Mucosa of gallbladder (tissue), 1 donor: Measurements from ENCODE around the gene OXSR1. TPM values are rescaled to one million over a fixed set of nuclear protein-coding genes. Genes with fewer than 3 reads are reported as not detected.
"Not testable (repeated sequence)": the region's sequence is repeated elsewhere in the genome, so short reads cannot be mapped to it uniquely, and the experiment has no call there.

Experiments
- DNase-seq: peaks from one replicate; pipeline ENCODE4 v3.0.0-alpha.2; 2020; ENCODE audit warnings: low spot score
- total RNA-seq: library from RNA; stranded (reverse); gene quantifications from one replicate; pipeline ENCODE4 v1.2.1, GENCODE V29; 2021
- donor health status: DM: no; HTN: no; CAD: no.

The OXSR1 gene
- total RNA-seq, 1 donor from 2014 or later: 36.7 TPM

DNA sequence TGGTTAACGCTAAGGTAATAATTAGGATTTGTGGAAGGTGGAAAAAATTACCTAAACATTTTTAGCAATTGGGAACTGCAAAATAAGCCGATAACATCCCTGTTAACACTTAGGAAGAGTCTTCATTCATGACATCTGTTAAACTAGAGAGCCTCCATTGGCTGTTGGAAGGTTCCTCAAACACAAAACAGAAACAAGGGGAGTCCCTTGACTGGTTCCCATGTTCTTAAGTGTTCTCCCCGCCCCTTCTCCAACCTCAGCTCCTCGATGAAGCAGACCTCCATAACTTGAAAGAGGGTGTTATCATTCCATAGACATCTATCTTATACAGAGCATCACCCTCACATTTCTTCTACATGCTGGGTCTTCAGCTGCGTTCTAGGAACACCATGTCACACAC, 102.8 kb downstream of the OXSR1 start:
- no peak for DNase-seq

DNA sequence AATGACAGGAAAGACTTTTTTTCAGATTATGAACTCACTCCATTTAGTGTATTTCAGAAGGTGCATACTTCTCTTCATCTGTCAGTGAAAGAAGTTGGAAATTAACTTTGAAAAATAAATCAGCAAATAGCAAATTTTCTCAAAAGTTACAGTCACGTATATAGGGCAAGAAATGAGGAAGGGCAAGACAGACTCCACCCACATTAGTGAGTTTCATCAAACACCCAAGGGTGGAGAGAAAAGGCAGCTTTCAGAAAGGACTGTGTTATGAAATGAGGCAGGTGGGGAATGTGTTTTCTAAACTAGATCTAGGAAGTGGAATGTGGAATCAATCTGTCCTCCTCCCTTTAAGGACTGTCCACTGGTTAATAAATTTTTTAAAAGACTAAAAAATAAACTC, 103.2 kb downstream of the OXSR1 start:
- DNase-seq: no peak

DNA sequence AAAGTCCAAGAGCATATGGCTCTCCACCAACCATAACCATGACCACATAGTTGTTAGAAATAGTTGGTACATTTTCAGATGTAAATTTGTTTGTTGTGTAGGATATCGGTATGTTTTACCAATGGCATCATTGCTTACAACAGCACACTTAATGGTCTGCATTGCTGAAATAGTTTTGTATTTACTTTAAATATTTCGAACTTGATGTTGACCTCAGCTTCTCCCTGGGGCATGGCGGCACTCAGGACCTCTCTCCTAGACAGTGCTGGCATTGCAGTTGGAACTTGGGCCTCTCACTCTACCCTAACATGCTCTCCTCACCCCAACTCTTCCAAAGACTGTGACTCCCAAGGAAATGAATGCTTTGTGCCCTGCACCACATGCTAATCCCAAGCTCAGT, 105.3 kb downstream of the OXSR1 start:
- no peak for DNase-seq

DNA sequence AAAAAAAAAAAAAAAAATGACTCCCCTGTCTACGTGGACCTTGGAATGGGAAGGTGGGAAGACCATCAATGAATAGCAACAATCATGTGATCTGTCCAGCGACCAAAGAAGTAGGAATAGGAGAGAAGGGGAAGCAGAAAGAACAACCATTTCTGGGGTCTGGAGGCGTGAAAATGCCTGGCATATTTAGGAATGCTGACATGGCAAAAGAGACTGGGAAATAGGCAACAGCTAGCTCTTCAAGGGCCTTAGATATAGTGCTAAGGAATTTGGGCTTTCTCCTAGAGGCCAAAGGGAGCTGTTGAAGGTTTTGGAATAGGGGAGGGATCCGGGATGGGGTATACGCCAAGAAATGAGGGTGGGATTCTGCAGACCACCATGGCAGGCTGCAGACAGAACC, 106.2 kb downstream of the OXSR1 start:
- DNase-seq: no peak

DNA sequence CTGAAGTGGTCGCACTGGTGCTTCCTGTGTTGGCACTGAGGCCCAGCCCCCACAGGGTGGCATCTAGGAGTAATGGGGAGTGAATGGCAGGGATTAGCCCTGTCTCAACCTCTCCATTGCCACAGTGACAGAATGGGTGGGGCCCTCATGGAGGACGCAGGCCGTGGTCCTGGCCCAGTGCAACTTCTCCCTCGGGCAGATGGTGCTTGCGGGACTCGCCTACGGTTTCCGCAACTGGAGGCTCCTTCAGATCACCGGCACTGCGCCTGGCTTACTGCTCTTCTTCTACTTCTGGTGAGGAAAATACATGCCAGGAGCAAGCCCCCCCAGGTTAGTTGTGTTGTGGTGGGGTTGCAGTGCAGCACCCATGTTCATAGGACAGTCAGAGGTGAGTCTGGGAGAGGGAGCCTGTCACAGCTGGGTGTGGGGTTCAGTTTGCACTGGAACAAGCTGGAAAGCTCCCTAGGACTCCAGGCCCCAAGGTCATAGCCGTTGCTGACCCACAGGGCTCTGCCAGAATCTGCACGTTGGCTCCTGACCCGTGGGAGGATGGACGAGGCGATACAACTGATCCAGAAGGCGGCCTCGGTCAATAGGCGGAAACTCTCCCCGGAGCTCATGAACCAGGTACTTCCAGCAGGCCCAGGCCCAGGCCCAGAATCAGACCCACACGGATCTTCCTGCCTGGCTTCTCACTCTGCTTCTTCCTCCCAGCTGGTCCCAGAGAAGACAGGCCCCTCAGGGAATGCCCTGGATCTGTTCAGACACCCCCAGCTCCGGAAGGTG, 109.7 kb downstream of the OXSR1 start:
- no peak for DNase-seq

DNA sequence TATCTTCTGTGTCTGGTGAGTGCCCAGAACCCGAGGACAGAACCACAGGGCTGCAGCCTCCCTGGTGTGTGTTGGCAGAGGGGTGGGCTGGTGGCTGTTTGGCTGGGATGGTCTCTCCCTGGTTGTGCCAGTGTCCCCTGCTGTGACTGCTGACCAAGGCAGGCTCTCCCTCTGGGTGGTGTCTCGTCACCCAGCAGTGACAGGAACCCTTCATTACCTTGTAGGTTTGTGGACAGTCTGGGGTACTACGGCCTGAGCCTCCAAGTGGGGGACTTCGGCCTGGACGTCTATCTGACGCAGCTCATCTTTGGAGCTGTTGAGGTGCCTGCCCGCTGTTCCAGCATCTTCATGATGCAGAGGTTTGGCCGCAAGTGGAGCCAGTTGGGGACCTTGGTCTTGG, 110.3 kb downstream of the OXSR1 start:
- DNase-seq: no peak

DNA sequence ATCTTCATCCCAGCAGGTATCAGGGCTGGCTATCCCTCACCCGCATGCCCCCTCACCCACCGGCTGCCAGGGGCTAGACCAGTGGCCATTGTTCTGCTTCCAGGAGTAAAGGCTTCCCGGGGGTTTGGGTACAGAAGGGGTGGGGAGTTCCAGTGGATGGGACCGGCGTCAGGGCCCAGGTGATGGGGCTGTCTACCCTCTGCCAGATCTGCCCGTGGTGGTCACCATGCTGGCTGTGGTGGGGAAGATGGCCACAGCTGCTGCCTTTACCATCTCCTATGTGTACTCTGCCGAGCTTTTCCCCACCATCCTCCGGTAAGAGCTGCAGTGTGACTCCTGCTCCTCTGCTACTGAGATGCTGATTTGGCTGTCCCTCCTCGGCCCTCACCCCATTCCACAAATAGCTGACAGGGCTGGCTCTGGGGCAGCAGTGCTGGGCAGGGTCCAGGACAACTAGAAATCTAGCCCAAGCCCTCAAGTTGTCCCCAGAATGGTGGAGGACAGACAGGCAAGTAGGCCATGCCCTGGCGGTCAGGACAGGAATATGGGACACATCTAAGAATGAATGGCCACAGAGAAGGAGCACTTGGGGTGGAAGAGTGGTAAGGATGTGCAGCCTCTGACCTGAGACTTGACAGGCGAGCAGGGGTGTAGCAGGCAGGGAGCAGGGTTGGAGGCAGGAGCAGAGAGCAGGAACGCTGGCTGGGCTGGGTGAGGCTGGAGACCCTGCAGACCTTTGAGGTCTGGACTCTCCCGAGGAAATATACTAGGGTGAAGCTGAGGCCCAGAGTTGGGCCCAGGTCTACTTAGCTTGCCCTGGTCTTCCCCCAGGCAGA, 111.0 kb downstream of the OXSR1 start:
- no peak for DNase-seq

DNA sequence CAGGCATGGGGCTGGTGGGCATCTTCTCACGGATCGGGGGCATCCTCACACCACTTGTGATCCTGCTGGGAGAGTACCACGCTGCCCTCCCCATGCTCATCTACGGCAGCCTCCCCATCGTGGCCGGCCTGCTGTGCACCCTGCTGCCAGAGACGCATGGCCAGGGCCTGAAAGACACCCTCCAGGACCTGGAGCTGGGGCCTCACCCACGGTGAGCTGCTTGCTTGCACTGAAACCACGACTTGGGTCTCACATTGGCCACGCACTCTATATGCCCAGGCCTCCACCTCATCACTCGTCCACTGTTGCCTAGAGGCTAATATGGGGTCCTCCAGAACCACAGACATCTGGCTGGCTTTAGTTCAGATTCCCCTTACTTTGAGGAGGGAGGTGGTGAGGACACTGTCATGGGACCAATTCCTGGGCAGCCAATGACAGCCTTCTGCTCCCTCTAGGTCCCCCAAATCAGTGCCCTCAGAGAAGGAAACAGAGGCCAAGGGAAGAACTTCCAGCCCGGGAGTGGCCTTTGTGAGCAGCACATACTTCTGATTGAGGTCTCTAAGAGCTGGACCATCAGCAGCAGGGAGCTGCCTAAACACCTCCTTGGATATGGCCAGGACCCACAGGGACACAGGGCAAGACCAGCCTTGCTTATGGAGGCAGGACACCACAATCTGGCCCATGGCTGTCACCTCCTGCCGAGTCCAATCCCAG, 111.7 kb downstream of the OXSR1 start:
- DNase-seq: no peak

DNA sequence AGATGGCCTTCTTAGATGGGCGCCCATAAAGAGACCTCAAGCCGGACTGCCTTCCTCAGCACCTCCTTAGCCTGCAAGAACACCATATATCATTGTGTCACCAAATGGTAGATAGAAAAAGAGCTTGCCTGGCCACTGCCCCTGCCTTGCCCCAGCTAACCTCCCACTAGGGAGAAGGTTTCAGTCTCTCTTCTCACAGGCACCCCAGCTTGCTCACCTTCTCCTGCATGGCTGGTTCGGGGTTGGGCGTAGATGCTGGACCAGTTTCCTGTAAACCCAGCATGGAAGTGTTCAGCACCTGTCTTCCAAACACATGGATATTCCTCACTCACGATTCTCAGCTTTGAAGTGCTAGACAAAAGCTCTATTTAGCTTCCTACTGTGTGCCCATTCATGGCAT, 113.5 kb downstream of the OXSR1 start:
- no peak for DNase-seq

DNA sequence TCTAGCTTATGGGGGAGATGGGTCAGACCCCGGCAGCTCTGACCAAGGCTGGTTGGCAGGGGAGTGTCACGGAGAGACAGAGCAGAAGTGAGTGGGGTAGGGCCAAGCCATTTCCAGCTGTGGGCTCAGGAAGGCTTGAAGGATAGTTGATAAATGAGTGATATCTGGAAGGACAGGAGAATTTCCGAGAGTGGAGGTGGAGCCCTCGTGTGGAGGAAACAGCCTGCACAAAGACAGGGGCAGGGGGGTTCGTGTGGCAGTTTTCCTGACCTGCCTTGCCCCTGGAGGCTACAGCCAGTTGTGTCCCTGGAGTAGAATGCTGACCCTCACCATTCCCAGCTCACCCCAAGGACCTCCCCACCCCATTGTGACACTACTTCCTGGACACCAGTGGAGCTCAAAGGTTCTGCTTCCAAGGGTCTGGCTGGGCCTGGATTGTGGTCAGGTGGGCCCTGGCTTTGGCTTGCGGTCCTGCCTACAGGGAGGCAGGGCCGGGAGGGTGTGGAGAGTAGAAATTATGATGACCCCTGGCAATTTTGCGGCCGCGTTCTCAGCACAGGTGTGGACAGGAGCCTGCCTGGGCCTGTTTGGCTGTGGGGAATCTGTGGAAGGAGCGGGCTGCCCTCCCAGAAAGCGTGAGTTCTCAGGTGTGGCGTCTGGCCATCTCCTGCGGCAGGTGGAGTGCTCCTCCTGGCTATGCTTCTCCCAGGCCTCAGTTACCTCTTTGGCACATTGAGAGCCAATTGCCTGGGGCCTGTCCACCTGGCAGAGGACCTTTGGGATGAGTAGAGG, 116.8 kb downstream of the OXSR1 start, which contains the start of gene SLC22A14:
SLC22A14 (plus strand) TSS at position 400 of the 792 bp plus-strand sequence. CDS start 23,733 bp downstream, outside the sequence.
- DNase-seq: no peak

DNA sequence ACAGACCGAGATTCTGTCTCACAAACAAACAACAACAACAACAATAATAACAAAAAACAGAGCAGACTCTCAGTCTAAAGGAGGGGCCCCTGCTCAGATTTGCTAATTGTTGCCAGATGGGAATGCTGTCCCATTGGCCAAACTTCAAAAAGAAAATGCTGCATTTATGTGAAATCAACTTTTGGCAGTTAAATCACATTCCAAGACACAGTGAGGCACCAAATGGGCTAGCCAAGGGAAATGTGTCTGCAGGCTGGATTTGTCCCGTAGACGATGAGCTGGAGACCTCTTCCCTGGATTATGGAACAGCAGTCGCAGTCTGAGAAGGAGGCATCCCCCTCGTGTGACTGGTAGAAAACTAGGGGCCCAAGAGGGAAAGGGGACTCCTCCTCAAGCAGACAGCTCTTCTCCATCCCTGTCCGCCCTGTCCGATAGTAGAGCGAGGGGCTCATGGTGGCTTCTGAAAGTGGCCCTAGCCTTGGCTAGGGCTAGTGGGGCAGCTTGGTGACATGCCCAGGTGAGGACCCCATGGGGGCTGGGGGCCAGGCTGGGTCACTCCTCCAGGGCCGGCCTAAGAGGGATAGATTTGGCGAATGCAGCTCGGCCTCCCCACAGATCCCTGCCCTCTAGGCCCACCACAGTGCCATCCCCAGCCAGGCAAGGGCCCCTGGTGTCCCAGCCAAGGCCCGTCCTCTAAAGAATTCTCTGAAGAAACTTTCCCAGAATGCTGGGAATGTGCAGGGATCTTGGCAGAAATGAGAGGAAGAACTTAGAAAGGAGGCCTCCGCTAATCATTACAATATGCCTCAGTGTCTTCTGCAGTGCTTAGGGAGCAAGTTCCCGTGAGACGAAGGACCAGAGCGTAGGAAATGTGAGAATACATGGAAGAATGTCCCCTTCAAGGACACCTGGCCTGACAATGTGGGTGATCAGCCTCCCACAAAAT, 118.7 kb downstream of the OXSR1 start:
- no peak for DNase-seq

DNA sequence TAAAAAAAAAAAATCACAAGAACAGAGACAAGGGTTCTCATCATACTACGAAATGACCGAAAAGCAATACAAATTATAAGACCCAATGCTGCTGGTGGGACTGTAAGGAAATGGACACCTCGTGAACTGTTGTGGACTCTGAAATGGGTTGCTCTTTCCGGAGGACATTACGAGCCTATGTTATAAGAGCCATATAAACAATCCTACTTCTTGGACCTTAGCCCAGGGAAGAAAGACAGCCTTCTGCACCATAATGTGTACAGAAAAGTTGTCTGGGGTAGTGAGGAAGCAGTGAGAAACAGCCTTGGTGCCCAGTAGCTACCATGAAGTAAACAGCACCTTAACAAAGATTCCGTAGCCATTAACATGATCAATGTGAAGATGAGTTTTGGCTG, 119.4 kb downstream of the OXSR1 start:
- DNase-seq: no peak

DNA sequence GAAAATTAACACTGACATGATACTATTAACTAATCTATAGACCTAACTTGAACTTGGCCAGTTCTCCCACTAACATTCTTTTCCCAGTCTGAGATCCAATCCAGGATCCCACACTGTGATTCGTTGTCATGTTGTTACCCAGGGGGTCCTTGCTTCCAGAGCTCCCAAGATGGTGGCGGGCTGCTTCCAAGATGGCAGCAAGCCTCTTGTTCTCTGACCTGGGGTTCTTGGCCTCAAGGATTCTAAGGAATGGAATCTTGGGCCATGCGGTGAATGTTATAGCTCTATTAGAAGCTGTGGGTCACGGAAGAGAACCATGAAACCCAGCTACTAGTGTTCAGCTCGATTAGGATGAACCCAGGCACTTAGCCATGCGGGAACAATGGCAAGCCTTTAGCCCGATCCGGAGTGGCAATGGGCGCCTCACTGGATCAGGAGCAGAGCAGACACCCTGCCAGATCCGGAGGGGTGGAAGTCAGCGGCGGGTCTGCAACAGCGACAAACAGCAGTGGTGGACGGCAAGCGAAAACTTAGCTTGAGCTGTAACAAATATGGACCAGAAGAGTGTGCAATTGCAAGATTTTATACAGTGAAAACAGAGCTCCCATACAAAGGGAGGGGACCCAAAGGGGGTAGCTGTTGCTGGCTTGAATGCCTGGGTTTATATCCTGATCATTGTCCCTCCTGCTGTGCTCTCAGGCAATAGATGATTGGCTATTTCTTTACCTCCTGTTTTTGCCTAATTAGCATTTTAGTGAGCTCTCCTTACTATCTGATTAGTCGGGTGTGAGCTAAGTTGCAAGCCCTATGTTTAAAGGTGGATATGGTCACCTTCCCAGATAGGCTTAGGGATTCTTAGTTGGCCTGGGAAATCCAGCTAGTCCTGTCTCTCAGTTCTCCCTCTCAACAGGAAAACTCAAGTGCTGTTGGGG, 124.2 kb downstream of the OXSR1 start:
- not testable (repeated sequence) for DNase-seq

DNA sequence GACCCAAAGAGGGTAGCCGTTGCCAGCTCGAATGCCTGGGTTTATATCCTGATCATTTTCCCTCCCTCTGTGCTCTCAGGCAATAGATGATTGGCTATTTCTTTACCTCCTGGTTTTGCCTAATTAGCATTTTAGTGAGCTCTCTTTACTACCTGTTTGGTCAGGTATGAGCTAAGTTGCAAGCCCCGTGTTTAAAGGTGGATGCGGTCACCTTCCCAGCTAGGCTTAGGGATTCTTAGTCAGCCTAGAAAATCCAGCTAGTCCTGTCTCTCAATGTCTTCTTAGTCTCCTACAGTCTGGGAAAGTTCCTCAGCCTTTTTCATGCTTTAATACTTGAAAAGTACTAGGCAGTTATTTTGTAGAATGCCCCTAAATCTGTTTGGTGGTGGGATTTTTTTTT, 131.7 kb downstream of the OXSR1 start:
- not testable (repeated sequence) for DNase-seq

DNA sequence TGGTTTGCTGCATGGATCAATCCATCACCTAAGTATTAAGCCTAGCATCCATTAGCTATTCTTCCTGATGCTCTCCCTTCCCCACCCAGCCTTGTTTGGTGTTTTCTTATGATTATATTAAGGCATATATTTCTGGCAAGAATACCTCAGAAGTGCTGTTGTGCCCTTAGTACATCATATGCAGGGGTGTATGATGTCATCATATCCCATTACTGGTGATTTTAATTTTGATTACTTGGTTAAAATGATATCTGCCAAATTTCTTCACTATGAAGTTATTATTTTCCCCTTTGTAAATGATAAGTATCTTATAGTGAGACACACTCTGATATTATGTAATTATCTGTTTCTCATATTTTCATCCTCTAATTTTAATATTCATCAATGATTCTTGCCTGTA, 132.2 kb downstream of the OXSR1 start:
- no peak for DNase-seq

DNA sequence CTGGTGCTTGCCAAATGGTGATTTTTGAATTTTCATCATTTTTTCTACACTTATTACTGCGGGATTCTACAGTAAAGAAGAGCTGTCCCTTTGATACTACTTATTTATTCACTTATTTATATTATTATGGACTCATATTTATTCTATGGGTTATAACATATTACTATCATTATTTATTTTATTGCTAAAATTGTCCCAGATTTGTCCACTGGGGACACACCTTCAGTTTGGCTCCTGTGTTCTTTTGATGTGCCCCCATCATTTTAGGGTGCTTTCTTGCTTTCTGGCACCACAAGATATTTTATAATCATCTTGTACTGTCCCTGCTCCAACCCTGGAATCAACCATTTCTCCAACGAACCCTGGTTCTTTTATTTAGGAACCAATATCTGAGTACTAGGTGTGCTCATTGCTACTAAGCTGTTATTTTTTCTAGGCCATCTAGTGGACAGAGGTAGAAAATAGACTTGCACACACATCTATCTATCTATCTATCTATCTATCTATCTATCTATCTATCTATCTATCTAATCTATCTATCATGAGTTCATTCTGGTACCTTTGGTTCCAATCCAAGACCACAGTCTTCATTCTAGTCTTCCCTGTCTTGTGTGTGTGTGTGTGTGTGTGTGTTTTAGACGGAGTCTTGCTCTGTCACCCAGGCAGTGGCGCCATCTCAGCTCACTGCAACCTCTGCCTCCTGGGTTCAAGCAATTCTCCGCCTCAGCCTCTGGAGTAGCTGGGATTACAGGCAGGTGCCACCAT, 132.8 kb downstream of the OXSR1 start:
- no peak for DNase-seq
